Progenitor cell of endocrine pancreas (in vitro differentiated cells): ENCODE results near the gene DYSF. TPM values are rescaled to one million over a fixed set of nuclear protein-coding genes. Genes with fewer than 3 reads are reported as not detected.

Source experiments
- DNase-seq: peaks from one replicate; pipeline ENCODE4 v3.0.0; 2021; ENCODE audit warnings: low spot score; ENCODE audit not compliant: unreplicated experiment
- H3K27ac Mint-ChIP-seq: 2 replicates; pipeline ENCODE4 v1.8.0; 2021; ENCODE audit warnings: mild to moderate bottlenecking, moderate library complexity, mixed read lengths
- H3K27me3 Mint-ChIP-seq: 2 replicates; pipeline ENCODE4 v1.8.0; 2021; ENCODE audit warnings: mixed read lengths
- H3K36me3 Mint-ChIP-seq: 2 replicates; pipeline ENCODE4 v1.8.0; 2022; ENCODE audit warnings: mixed read lengths; ENCODE audit not compliant: insufficient read depth
- H3K4me1 Mint-ChIP-seq: 2 replicates; pipeline ENCODE4 v1.8.0; 2021; ENCODE audit warnings: low read depth, mixed read lengths
- H3K4me3 Mint-ChIP-seq: 2 replicates; pipeline ENCODE4 v1.8.0; 2021; ENCODE audit warnings: low read depth, mild to moderate bottlenecking, moderate library complexity, mixed read lengths
- H3K9me3 Mint-ChIP-seq: 2 replicates; pipeline ENCODE4 v1.8.0; 2021; ENCODE audit warnings: low read depth, mixed read lengths
- total RNA-seq: library from RNA; stranded (reverse); gene quantifications from 2 replicates; pipeline ENCODE4 v1.2.1, GENCODE V29; 2021
- TF ChIP-seq, protein P1 (sequence below): fragments of 200-600 bp; sonication (generic); IDR thresholded peaks from one replicate; pipeline ENCODE4 v1.5.0; 2021; ENCODE audit warnings: antibody characterized with exemption, mild to moderate bottlenecking; ENCODE audit not compliant: unreplicated experiment

Gene DYSF
- total RNA-seq, 1 donor from 2014 or later, result 1.4 TPM

DNA sequence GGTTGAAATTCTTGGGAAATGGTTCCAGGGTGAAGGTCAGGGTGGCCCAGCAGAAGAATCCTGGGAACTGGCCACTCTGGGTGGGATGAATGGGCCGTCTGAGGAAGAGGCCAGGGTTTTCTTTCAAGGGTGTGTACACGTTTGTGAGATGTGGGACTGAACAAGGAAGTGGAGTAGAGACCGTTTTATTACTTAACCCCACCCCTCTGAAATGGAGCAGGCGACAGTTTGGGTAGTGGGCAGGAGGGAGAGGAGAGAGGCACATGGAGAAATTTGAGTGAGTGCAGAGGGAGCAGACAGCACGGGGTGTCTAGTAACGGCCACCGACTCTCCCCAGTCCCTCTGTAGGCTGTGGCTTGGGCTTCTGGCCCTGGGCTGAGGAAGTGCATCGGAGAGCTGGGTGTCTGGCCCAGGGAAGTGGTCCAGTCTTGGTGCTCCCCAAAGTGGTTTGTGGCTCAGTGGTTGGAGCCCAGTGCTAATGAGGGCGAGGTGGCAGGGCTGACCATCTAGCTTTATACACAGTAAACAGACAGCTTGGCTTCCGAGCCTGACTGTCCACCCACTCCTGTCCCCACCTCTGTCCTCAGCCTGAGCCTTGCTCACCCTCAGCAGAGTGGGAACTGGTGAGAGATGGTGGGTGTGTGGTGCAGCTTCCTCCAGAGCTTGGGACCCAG is 135.3 kb downstream of the DYSF start:
- Mint-ChIP-seq H3K36me3 (no peaks in the 10 kb centered on the region), H3K9me3 (no peaks in the 10 kb centered on the region), H3K27me3 (peaks cover 9% of the 10 kb centered on the region), H3K4me1 (peaks cover 8% of the 10 kb centered on the region), H3K4me3 (no peak overlapping the region), H3K27ac (no peak overlapping the region)
- TF ChIP-seq, protein P1, sequence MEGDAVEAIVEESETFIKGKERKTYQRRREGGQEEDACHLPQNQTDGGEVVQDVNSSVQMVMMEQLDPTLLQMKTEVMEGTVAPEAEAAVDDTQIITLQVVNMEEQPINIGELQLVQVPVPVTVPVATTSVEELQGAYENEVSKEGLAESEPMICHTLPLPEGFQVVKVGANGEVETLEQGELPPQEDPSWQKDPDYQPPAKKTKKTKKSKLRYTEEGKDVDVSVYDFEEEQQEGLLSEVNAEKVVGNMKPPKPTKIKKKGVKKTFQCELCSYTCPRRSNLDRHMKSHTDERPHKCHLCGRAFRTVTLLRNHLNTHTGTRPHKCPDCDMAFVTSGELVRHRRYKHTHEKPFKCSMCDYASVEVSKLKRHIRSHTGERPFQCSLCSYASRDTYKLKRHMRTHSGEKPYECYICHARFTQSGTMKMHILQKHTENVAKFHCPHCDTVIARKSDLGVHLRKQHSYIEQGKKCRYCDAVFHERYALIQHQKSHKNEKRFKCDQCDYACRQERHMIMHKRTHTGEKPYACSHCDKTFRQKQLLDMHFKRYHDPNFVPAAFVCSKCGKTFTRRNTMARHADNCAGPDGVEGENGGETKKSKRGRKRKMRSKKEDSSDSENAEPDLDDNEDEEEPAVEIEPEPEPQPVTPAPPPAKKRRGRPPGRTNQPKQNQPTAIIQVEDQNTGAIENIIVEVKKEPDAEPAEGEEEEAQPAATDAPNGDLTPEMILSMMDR, result no peak
- DNase-seq, result no peak

DNA sequence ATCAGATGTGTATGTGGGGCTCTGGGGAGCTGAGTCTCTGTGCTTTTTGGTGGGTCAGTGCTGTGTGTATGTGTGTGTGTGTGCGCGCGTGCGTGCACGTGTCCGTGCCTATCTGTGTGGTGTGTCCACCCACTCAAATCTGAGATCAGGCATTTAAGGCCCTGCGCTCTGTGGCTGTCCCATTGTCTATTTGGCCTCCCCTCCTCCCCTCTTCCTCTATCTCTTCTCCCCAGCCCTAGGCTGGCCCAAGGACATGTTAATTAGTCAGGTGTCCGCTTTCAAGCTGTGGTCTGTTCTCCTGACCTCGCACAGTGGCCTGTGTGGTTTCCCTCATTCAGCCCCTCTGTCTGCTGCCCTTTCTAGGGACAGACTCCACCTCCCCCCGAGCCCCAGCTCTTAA is 136.4 kb downstream of the DYSF start:
- DNase-seq, result no peak
- TF ChIP-seq, protein P1, result no peak
- peaks cover 9% of the 10 kb centered on the region for H3K27me3 Mint-ChIP-seq
- no peak overlapping the region for H3K4me3 Mint-ChIP-seq
- H3K27ac Mint-ChIP-seq, result peak overlapping the region; percentile 29
- no peaks in the 10 kb centered on the region for H3K9me3 Mint-ChIP-seq
- H3K4me1 Mint-ChIP-seq, result peaks cover 10% of the 10 kb centered on the region
- H3K36me3 Mint-ChIP-seq, result no peaks in the 10 kb centered on the region

DNA sequence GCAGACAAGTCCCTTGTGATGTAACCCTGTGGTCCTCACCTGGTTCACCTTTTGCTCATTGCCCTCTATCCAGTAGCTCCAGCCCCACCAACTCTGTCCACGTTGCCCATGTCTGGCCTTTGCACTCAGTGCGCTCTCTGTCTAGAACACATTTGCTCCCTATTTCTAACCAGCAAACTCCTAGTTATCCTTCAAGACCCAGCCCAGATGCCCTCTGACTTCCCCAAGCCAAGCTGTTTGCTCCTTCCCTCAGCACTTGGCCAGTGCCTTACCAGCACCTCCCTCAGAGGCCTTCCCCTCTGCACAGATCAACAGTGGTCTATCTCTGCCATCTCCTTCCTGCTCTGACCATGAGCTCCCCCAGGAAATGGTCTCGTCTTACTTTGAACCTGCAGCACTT is 137.7 kb downstream of the DYSF start:
- Mint-ChIP-seq H3K27me3 (peaks cover 9% of the 10 kb centered on the region), H3K27ac (no peak overlapping the region)

DNA sequence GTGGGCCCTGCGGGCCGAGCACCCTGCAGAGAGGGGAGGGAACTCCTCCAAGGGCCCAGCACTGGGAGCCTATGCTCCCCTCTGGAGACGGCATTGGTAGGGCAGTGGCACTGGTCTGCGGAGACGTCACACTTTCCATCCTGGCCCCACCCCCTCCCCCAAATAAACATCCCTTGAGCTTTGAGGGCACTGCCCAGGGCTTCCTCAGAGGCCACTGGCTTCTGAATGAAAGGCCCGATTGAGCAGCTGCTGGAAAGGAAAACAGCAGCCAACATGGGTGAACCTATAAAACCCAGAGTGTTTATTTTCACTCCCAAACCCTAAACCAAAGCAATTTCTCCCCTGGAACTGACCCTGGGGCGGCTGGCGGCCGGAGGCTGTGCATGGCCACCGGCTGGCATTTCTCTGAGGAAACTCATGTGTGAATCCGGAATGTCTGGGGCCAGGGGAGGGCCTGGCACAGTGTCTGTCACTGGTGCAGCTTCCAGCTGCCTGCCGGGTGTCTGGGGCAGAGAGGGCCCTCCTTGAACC is 138.9 kb downstream of the DYSF start:
- H3K4me1 Mint-ChIP-seq, result peaks cover 18% of the 10 kb centered on the region
- TF ChIP-seq, protein P1, result no peak

More for the DNA sequence above, 137.7 kb downstream of the DYSF start:
- Mint-ChIP-seq H3K4me1 (peaks cover 14% of the 10 kb centered on the region), H3K4me3 (no peak overlapping the region), H3K36me3 (no peaks in the 10 kb centered on the region), H3K9me3 (no peaks in the 10 kb centered on the region)
- DNase-seq, result no peak
- TF ChIP-seq, protein P1, result no peak

DNA sequence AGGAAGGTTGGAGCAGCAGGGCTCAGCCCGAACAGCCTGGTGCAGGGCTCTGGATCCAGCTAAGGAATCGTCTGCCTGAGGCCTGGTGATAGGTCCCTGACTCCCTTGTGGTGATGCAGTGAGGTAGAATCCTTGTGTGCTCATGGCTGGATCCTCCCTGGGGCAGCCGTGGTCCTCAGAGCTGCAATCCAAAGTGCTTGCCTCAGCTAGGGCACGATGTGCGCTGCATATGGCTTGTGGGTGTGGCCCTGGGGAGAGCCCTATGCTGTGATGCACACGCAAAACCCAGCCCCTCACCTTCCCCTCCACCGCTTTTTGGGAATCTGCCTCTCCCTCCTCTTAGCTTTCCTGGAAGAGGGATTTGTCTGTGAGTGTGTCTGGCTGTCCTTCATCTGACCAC is 142.2 kb downstream of the DYSF start:
- H3K9me3 Mint-ChIP-seq, result no peaks in the 10 kb centered on the region
- H3K27me3 Mint-ChIP-seq, result peaks cover 6% of the 10 kb centered on the region
- peak overlapping the region; percentile 83 for H3K27ac Mint-ChIP-seq
- H3K36me3 Mint-ChIP-seq, result no peaks in the 10 kb centered on the region
- peaks cover 10% of the 10 kb centered on the region for H3K4me1 Mint-ChIP-seq
- no peak for DNase-seq
- TF ChIP-seq, protein P1, result no peak
- H3K4me3 Mint-ChIP-seq, result no peak overlapping the region

More for the DNA sequence above, 138.9 kb downstream of the DYSF start:
- Mint-ChIP-seq H3K27ac (no peak overlapping the region), H3K4me3 (no peak overlapping the region), H3K9me3 (no peaks in the 10 kb centered on the region), H3K36me3 (no peaks in the 10 kb centered on the region), H3K27me3 (peaks cover 9% of the 10 kb centered on the region)
- no peak for DNase-seq
